HepG2 (cell line): ENCODE data around the gene NKD1. TPM values are rescaled to one million over a fixed set of nuclear protein-coding genes. Genes with fewer than 3 reads are reported as not detected.
A peak's percentile ranks its signal among the peaks of the same experiment; 100 is the strongest.

Experiments used
- CC2D1A ChIP-seq: sonication (generic); formaldehyde crosslinking; IDR thresholded peaks from 2 replicates; pipeline ENCODE4 v1.8.1; 2023; ENCODE audit warnings: mild to moderate bottlenecking, missing genetic modification reagents
- CHD4 ChIP-seq: fragments of 200-600 bp; sonication (generic); IDR thresholded peaks from 2 replicates; pipeline ENCODE4 v1.7.0; 2017; ENCODE audit warnings: mild to moderate bottlenecking, low read length, borderline replicate concordance
- ZBTB3 ChIP-seq: sonication (generic); formaldehyde crosslinking; IDR thresholded peaks from 2 replicates; pipeline ENCODE4 v1.4.0; 2020; ENCODE audit warnings: low read depth, mild to moderate bottlenecking, moderate library complexity, missing genetic modification reagents, borderline replicate concordance
- ZNF20 ChIP-seq: sonication (generic); formaldehyde crosslinking; IDR thresholded peaks from 2 replicates; pipeline ENCODE4 v1.4.0; 2020; ENCODE audit warnings: mild to moderate bottlenecking, moderate library complexity, missing genetic modification reagents
- ZNF260 ChIP-seq: sonication (generic); formaldehyde crosslinking; IDR thresholded peaks from 2 replicates; pipeline ENCODE4 v1.4.0; 2020; ENCODE audit warnings: missing genetic modification reagents, low read depth, mild to moderate bottlenecking, borderline replicate concordance
- ZNF629 ChIP-seq: sonication (generic); formaldehyde crosslinking; conservative IDR thresholded peaks from 2 replicates; pipeline ENCODE4 v1.5.0; 2020; ENCODE audit warnings: missing genetic modification reagents
- ZNF674 ChIP-seq: sonication (generic); formaldehyde crosslinking; IDR thresholded peaks from 2 replicates; pipeline ENCODE4 v1.5.0; 2020; ENCODE audit warnings: low read depth, mild to moderate bottlenecking, missing genetic modification reagents
- ZSCAN12 ChIP-seq: sonication (generic); formaldehyde crosslinking; IDR thresholded peaks from 2 replicates; pipeline ENCODE4 v1.9.0; 2021; ENCODE audit warnings: mild to moderate bottlenecking, missing genetic modification reagents
- ZSCAN20 ChIP-seq: sonication (generic); formaldehyde crosslinking; IDR thresholded peaks from 2 replicates; pipeline ENCODE4 v1.4.0; 2020; ENCODE audit warnings: missing genetic modification reagents, mild to moderate bottlenecking, borderline replicate concordance
- polyA plus RNA-seq, 8 experiments: library from polyadenylated mRNA; depleted of rRNA in 3 of 8; stranded (reverse) in 7 of 8; unstranded in 1 of 8; fragments of >200 nt; fragmentation: Illumina TruSeq in 4 of 8; extraction: Trizol in 4 of 8; gene quantifications; 2 replicates each; pipeline versions ENCODE4 v1.2.1 to v1.2.3, GENCODE V29; 2011 to 2016; ENCODE audit warnings: low read depth in 4 of 8, missing spikeins in 1 of 8, mixed read lengths in 1 of 8; ENCODE audit not compliant: insufficient read depth in 1 of 8
- total RNA-seq, 5 experiments: library from RNA; depleted of rRNA; stranded (reverse); fragments of >200 nt; fragmentation: Illumina TruSeq; extraction: Trizol; gene quantifications; 2 replicates each; pipeline ENCODE4 v1.2.3, GENCODE V29; 2016; ENCODE audit warnings: low read depth in 1 of 5
- TF ChIP-seq, protein P1 (sequence below): sonication (generic); formaldehyde crosslinking; IDR thresholded peaks from 2 replicates; pipeline ENCODE4 v1.4.0; 2020; ENCODE audit warnings: mild to moderate bottlenecking, missing genetic modification reagents
- TF ChIP-seq, protein P2 (sequence below): sonication (generic); formaldehyde crosslinking; IDR thresholded peaks from 2 replicates; pipeline ENCODE4 v1.9.0; 2021; ENCODE audit warnings: missing genetic modification reagents, borderline replicate concordance
- TF ChIP-seq, protein P3 (sequence below): sonication (generic); formaldehyde crosslinking; IDR thresholded peaks from 2 replicates; pipeline ENCODE4 v1.5.0; 2020; ENCODE audit warnings: missing genetic modification reagents
- TF ChIP-seq, protein P4 (sequence below): sonication (generic); formaldehyde crosslinking; IDR thresholded peaks from 2 replicates; pipeline ENCODE4 v1.8.1; 2022; ENCODE audit warnings: mild to moderate bottlenecking, missing genetic modification reagents
- TF ChIP-seq, protein P5 (sequence below): sonication (generic); formaldehyde crosslinking; IDR thresholded peaks from 2 replicates; pipeline ENCODE4 v1.5.1; 2020; ENCODE audit warnings: missing genetic modification reagents, mild to moderate bottlenecking, borderline replicate concordance
- TF ChIP-seq, protein P6 (sequence below): sonication (generic); formaldehyde crosslinking; IDR thresholded peaks from 2 replicates; pipeline ENCODE4 v1.5.1; 2020; ENCODE audit warnings: mild to moderate bottlenecking, missing genetic modification reagents, moderate library complexity

NKD1 gene
- total and polyA plus RNA-seq, 2 of the 13 experiments (the other 11 are each of a cell fraction or from before 2014, with no cell fraction given), result 70.4 to 121 TPM

DNA sequence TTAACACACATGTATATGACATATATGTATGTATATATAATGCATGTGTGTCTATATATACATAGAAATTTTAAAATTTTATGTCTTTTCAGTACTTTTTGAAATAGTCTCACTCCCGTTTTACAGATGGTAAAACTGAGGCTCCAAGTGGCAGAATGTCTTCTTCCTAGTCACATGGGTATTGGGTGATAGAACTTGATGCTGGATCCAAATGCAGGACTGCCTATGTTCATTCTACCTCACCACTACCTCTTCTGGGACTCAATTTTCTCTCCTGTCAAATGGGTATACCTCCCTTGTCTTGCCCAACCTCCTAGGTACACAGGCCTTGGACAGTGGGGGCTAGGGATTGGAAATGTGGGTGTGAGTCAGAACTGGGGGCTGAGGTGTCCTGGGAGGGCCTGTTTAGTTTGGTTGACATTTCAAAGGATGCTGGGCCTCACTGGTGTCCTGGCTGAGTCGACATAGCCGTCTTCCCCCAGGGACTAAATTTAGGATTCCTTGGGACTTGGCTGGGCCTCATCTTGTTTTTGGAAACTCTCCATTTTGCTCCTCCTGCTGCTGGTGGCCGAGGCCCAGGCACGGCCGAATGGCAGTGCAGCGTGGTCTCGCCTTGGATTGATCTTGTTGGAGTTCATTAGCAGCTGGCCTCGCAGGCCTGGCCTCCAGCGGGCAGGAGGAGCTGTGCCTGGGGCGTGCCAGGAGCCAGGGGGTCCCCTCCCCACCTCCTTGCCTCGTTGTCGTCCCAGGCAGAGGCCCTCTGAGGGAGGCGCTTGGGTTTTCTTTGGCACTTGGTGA, 25.9 kb downstream of the NKD1 start (continued):
- TF ChIP-seq, protein P1, sequence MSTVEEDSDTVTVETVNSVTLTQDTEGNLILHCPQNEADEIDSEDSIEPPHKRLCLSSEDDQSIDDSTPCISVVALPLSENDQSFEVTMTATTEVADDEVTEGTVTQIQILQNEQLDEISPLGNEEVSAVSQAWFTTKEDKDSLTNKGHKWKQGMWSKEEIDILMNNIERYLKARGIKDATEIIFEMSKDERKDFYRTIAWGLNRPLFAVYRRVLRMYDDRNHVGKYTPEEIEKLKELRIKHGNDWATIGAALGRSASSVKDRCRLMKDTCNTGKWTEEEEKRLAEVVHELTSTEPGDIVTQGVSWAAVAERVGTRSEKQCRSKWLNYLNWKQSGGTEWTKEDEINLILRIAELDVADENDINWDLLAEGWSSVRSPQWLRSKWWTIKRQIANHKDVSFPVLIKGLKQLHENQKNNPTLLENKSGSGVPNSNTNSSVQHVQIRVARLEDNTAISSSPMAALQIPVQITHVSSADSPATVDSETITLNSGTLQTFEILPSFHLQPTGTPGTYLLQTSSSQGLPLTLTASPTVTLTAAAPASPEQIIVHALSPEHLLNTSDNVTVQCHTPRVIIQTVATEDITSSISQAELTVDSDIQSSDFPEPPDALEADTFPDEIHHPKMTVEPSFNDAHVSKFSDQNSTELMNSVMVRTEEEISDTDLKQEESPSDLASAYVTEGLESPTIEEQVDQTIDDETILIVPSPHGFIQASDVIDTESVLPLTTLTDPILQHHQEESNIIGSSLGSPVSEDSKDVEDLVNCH (CRISPR knock-in tag), result no peak
- TF ChIP-seq ZBTB3 (CRISPR knock-in tag) (no peak), ZSCAN20 (CRISPR knock-in tag) (no peak), ZNF674 (CRISPR knock-in tag) (no peak), ZNF20 (CRISPR knock-in tag) (no peak), ZSCAN12 (CRISPR knock-in tag) (no peak), CHD4 (peak; percentile 92; the same call in 1 of the 2 replicates), CC2D1A (CRISPR knock-in tag) (no peak), ZNF260 (CRISPR knock-in tag) (no peak), ZNF629 (CRISPR knock-in tag) (peak; percentile 98)
- TF ChIP-seq, protein P2, sequence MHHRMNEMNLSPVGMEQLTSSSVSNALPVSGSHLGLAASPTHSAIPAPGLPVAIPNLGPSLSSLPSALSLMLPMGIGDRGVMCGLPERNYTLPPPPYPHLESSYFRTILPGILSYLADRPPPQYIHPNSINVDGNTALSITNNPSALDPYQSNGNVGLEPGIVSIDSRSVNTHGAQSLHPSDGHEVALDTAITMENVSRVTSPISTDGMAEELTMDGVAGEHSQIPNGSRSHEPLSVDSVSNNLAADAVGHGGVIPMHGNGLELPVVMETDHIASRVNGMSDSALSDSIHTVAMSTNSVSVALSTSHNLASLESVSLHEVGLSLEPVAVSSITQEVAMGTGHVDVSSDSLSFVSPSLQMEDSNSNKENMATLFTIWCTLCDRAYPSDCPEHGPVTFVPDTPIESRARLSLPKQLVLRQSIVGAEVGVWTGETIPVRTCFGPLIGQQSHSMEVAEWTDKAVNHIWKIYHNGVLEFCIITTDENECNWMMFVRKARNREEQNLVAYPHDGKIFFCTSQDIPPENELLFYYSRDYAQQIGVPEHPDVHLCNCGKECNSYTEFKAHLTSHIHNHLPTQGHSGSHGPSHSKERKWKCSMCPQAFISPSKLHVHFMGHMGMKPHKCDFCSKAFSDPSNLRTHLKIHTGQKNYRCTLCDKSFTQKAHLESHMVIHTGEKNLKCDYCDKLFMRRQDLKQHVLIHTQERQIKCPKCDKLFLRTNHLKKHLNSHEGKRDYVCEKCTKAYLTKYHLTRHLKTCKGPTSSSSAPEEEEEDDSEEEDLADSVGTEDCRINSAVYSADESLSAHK (CRISPR knock-in tag), result no peak
- TF ChIP-seq, protein P3, sequence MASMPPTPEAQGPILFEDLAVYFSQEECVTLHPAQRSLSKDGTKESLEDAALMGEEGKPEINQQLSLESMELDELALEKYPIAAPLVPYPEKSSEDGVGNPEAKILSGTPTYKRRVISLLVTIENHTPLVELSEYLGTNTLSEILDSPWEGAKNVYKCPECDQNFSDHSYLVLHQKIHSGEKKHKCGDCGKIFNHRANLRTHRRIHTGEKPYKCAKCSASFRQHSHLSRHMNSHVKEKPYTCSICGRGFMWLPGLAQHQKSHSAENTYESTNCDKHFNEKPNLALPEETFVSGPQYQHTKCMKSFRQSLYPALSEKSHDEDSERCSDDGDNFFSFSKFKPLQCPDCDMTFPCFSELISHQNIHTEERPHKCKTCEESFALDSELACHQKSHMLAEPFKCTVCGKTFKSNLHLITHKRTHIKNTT, result no peak
- TF ChIP-seq, protein P4, sequence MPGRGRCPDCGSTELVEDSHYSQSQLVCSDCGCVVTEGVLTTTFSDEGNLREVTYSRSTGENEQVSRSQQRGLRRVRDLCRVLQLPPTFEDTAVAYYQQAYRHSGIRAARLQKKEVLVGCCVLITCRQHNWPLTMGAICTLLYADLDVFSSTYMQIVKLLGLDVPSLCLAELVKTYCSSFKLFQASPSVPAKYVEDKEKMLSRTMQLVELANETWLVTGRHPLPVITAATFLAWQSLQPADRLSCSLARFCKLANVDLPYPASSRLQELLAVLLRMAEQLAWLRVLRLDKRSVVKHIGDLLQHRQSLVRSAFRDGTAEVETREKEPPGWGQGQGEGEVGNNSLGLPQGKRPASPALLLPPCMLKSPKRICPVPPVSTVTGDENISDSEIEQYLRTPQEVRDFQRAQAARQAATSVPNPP (CRISPR knock-in tag), result no peak
- TF ChIP-seq, protein P5, sequence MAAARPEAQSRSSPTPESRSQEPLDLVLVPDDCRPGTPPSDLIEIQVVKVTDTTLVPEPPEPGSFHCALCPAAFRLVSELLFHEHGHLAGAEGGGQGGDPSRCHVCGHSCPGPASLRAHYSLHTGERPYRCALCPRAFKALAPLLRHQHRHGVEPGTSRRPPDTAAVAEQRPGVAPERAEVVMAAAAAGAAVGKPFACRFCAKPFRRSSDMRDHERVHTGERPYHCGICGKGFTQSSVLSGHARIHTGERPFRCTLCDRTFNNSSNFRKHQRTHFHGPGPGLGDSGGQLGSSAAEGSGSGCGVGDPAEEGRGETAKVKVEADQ (CRISPR knock-in tag), result no peak
- TF ChIP-seq, protein P6, sequence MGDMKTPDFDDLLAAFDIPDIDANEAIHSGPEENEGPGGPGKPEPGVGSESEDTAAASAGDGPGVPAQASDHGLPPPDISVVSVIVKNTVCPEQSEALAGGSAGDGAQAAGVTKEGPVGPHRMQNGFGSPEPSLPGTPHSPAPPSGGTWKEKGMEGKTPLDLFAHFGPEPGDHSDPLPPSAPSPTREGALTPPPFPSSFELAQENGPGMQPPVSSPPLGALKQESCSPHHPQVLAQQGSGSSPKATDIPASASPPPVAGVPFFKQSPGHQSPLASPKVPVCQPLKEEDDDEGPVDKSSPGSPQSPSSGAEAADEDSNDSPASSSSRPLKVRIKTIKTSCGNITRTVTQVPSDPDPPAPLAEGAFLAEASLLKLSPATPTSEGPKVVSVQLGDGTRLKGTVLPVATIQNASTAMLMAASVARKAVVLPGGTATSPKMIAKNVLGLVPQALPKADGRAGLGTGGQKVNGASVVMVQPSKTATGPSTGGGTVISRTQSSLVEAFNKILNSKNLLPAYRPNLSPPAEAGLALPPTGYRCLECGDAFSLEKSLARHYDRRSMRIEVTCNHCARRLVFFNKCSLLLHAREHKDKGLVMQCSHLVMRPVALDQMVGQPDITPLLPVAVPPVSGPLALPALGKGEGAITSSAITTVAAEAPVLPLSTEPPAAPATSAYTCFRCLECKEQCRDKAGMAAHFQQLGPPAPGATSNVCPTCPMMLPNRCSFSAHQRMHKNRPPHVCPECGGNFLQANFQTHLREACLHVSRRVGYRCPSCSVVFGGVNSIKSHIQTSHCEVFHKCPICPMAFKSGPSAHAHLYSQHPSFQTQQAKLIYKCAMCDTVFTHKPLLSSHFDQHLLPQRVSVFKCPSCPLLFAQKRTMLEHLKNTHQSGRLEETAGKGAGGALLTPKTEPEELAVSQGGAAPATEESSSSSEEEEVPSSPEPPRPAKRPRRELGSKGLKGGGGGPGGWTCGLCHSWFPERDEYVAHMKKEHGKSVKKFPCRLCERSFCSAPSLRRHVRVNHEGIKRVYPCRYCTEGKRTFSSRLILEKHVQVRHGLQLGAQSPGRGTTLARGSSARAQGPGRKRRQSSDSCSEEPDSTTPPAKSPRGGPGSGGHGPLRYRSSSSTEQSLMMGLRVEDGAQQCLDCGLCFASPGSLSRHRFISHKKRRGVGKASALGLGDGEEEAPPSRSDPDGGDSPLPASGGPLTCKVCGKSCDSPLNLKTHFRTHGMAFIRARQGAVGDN (CRISPR knock-in tag), result peak; percentile 29
